ENCODE results near the gene LMBR1L.

- no peak for TF ChIP-seq E4F1 (IDR thresholded peaks at IDR 0.05; ENCODE audit: borderline replicate concordance, partially characterized antibody)
- no peak for TF ChIP-seq ZNF274 (IDR thresholded peaks at IDR 0.05; ENCODE audit: insufficient read depth, insufficient read length)
- TF ChIP-seq POLR2A (IDR thresholded peaks at IDR 0.05; ENCODE audit: low read depth, low read length) = no peak
Observed at GRCh38 chr12:49084438-49084837, 26.2 kb downstream of the LMBR1L start.

All from GM12878 (cell line).